Vagina (tissue), 2 donors: ENCODE data around the gene PRUNE2.

ENCODE experiments used
- POLR2A ChIP-seq, 2 donors: fragments of 450-650 bp; IDR thresholded peaks; one replicate each; pipeline ENCODE4 v1.6.1; 2017; ENCODE audit warnings: antibody characterized with exemption in 2 of 2, mild to moderate bottlenecking in 2 of 2, moderate library complexity in 2 of 2
- POLR2AphosphoS5 ChIP-seq, 2 donors: sonication (generic); formaldehyde crosslinking; IDR thresholded peaks; one replicate each; pipeline ENCODE4 v1.9.0; 2017; ENCODE audit warnings: antibody characterized with exemption in 2 of 2, mild to moderate bottlenecking in 2 of 2, low read depth in 1 of 2; ENCODE audit not compliant: insufficient read depth in 1 of 2
- TF ChIP-seq, protein P1 (sequence below), 3 experiments: fragments of 450-650 bp in 2 of 3; fragments of 200-600 bp in 1 of 3; sonication (generic) in 1 of 3; IDR thresholded peaks; one replicate each; pipeline ENCODE4 v1.5.1; 2017 to 2019; ENCODE audit warnings: antibody characterized with exemption in 3 of 3, mild to moderate bottlenecking in 2 of 3, moderate library complexity in 2 of 3

DNA sequence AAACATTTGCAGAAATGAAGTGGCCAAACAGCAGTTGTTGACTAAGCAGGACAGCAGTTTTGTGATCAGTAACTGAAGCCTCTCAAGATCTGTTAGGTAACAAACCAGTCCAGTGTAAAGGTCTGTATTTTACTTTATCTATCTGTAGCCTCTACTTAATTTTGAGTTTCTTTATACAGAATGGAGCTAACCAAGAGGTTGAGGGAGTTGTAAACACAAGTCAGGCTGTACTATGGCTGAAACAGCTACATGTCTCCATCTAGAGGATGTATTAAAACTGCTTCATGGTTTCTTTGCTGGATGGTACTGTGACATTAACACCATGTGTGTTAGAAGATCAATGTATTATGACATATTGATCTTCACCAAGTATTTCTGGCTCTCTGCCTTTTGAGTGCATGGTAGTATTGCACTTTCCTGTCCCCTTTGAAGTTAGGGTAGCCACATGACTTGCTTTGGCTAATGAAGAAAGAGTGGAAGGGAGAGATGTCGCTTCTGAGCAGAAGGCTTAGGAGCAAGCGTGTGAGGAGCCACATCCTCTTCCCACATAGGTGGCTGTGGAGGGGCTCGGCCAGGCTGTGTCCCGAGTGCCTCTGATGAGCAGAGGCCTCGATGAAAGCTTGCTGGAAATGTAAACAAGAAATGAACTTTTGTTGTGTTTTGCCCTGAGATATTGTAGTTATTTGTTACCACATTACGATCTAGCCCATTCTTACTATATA, 247.2 kb downstream of the PRUNE2 start:
- TF ChIP-seq, protein P1, sequence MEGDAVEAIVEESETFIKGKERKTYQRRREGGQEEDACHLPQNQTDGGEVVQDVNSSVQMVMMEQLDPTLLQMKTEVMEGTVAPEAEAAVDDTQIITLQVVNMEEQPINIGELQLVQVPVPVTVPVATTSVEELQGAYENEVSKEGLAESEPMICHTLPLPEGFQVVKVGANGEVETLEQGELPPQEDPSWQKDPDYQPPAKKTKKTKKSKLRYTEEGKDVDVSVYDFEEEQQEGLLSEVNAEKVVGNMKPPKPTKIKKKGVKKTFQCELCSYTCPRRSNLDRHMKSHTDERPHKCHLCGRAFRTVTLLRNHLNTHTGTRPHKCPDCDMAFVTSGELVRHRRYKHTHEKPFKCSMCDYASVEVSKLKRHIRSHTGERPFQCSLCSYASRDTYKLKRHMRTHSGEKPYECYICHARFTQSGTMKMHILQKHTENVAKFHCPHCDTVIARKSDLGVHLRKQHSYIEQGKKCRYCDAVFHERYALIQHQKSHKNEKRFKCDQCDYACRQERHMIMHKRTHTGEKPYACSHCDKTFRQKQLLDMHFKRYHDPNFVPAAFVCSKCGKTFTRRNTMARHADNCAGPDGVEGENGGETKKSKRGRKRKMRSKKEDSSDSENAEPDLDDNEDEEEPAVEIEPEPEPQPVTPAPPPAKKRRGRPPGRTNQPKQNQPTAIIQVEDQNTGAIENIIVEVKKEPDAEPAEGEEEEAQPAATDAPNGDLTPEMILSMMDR (IDR thresholded peaks at IDR 0.05), result peak in 1 of 3 experiments; percentile 60
- TF ChIP-seq POLR2A (IDR thresholded peaks at IDR 0.05) (no peak), POLR2AphosphoS5 (IDR thresholded peaks at IDR 0.05; ENCODE audit: insufficient read depth in 1 of 2, low read depth in 1 of 2) (no peak)
